GM12878 (cell line): ENCODE results near the gene MRPL46. TPM values are rescaled to one million over a fixed set of nuclear protein-coding genes. Genes with fewer than 3 reads are reported as not detected.
A peak's percentile ranks its signal among the peaks of the same experiment; 100 is the strongest.

ENCODE experiments used
- BRCA1 ChIP-seq: IDR thresholded peaks from 2 replicates; pipeline ENCODE4 v1.6.1; 2011; ENCODE audit warnings: low read depth, low read length, improper control_type of control experiment
- CHD1 ChIP-seq: IDR thresholded peaks from 2 replicates; pipeline ENCODE4 v1.6.1; 2012; ENCODE audit warnings: low read depth, low read length, improper control_type of control experiment
- SIX5 ChIP-seq: IDR thresholded peaks from 2 replicates; pipeline ENCODE4 v1.6.1; 2011; ENCODE audit warnings: mild to moderate bottlenecking, low read depth, low read length, moderate library complexity; ENCODE audit not compliant: severe bottlenecking
- SMC3 ChIP-seq: IDR thresholded peaks from 2 replicates; pipeline ENCODE4 v1.6.1; 2011; ENCODE audit warnings: low read length, improper control_type of control experiment, borderline replicate concordance
- STAT3 ChIP-seq: IDR thresholded peaks from 2 replicates; pipeline ENCODE4 v1.6.1; 2011; ENCODE audit warnings: low read depth, low read length, improper control_type of control experiment
- ZNF217 ChIP-seq: fragments of 450-650 bp; IDR thresholded peaks from 2 replicates; pipeline ENCODE4 v1.6.1; 2017; ENCODE audit warnings: antibody characterized with exemption, mild to moderate bottlenecking
- ZNF274 ChIP-seq: IDR thresholded peaks from one replicate; pipeline ENCODE4 v1.8.0; 2011; ENCODE audit not compliant: insufficient read length, insufficient read depth
- ZNF384 ChIP-seq: IDR thresholded peaks from 2 replicates; pipeline ENCODE4 v1.6.1; 2012; ENCODE audit warnings: low read depth, mild to moderate bottlenecking, low read length, improper control_type of control experiment, borderline replicate concordance
- ZNF622 ChIP-seq: fragments of 450-650 bp; IDR thresholded peaks from 2 replicates; pipeline ENCODE4 v1.6.1; 2017; ENCODE audit warnings: mild to moderate bottlenecking, inconsistent platforms
- polyA plus RNA-seq, 11 experiments: library from polyadenylated mRNA; depleted of rRNA in 4 of 11; unstranded in 6 of 11; stranded (reverse) in 5 of 11; fragments of >200 nt; fragmentation: Nextera tagmentation in 4 of 11; fragmentation: Illumina TruSeq in 1 of 11; extraction: Ambion mirVana in 4 of 11; extraction: Trizol in 1 of 11; gene quantifications; 1 replicate in 1 of 11; 2 replicates in 10 of 11; pipeline versions ENCODE4 v1.2.1 to v1.2.3, GENCODE V29; 2011 to 2016; ENCODE audit warnings: inconsistent platforms in 2 of 11, missing spikeins in 2 of 11, low read depth in 1 of 11
- total RNA-seq, 4 experiments: library from RNA; depleted of rRNA in 3 of 4; stranded (reverse); fragments of >200 nt in 3 of 4; fragmentation: Illumina TruSeq in 1 of 4; extraction: Trizol in 1 of 4; gene quantifications; 2 replicates each; pipeline versions ENCODE4 v1.2.1 to v1.2.3, GENCODE V29; 2013 to 2021
- TF ChIP-seq, protein P1 (sequence below): fragments of 450-650 bp; IDR thresholded peaks from 2 replicates; pipeline ENCODE4 v1.6.1; 2016; ENCODE audit warnings: mild to moderate bottlenecking, moderate library complexity, borderline replicate concordance
- TF ChIP-seq, protein P2 (sequence below): fragments of 150-350 bp; IDR thresholded peaks from 2 replicates; pipeline ENCODE4 v1.6.1; 2016; ENCODE audit warnings: low read depth, low read length
- TF ChIP-seq, protein P3 (sequence below): fragments of 450-650 bp; IDR thresholded peaks from 2 replicates; pipeline ENCODE4 v1.6.1; 2017; ENCODE audit warnings: low read depth, mild to moderate bottlenecking, moderate library complexity
- TF ChIP-seq, protein P4 (sequence below): fragments of 450-650 bp; IDR thresholded peaks from 2 replicates; pipeline ENCODE4 v1.6.1; 2017; ENCODE audit warnings: borderline replicate concordance

The MRPL46 gene
- total and polyA plus RNA-seq, 10 of the 15 experiments (the other 5 are each of a cell fraction or from before 2014, with no cell fraction given), result 37.4 to 96.7 (median 52.9) TPM

DNA sequence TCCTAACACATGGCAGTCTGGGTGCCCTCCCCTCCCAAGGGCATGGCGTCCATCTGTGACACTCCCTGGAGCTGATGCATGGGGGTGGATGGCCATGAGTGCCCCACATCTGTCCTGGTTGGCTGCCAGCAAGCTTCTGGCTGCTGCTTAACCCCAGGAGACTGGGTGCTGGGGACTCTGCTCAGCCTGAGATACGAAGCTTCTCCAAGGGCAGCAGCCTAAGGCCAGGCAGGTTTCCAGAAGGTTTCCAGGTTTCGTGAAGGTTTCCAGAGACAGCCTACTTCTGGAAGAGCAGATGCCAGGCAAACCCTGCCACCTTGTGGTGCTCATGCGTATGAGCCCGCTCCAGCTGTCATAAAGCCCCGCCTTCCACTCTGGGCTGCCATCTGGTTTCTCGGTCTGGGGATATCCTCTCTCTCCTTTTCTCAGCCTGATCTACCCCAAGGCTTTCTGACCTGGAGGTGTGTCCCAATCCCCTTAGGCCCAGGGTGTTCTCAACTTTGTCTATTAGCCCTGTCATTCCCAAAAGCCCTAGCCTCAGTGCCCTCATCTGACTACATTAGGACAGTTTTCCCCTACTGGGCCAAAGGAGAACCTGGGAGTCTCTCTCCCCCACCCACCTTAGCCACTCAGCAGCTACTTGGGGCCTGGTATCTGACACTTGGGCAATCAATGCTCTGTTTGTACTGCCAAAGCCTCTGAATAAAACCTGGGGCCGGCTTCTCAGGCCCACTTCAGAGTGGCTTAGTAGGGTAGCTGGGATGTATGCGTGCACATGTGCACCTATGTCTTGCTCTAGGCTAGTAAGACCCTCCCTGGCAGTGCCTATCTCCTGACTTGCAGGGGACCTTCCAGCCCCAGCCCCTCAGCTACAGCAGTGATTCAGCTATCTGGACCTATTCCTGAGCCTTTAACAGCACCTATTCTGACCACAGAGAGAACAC, 12.0 kb downstream of the MRPL46 start (continued):
- TF ChIP-seq, protein P1, sequence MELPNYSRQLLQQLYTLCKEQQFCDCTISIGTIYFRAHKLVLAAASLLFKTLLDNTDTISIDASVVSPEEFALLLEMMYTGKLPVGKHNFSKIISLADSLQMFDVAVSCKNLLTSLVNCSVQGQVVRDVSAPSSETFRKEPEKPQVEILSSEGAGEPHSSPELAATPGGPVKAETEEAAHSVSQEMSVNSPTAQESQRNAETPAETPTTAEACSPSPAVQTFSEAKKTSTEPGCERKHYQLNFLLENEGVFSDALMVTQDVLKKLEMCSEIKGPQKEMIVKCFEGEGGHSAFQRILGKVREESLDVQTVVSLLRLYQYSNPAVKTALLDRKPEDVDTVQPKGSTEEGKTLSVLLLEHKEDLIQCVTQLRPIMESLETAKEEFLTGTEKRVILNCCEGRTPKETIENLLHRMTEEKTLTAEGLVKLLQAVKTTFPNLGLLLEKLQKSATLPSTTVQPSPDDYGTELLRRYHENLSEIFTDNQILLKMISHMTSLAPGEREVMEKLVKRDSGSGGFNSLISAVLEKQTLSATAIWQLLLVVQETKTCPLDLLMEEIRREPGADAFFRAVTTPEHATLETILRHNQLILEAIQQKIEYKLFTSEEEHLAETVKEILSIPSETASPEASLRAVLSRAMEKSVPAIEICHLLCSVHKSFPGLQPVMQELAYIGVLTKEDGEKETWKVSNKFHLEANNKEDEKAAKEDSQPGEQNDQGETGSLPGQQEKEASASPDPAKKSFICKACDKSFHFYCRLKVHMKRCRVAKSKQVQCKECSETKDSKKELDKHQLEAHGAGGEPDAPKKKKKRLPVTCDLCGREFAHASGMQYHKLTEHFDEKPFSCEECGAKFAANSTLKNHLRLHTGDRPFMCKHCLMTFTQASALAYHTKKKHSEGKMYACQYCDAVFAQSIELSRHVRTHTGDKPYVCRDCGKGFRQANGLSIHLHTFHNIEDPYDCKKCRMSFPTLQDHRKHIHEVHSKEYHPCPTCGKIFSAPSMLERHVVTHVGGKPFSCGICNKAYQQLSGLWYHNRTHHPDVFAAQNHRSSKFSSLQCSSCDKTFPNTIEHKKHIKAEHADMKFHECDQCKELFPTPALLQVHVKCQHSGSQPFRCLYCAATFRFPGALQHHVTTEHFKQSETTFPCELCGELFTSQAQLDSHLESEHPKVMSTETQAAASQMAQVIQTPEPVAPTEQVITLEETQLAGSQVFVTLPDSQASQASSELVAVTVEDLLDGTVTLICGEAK, result no peak
- TF ChIP-seq, protein P2, sequence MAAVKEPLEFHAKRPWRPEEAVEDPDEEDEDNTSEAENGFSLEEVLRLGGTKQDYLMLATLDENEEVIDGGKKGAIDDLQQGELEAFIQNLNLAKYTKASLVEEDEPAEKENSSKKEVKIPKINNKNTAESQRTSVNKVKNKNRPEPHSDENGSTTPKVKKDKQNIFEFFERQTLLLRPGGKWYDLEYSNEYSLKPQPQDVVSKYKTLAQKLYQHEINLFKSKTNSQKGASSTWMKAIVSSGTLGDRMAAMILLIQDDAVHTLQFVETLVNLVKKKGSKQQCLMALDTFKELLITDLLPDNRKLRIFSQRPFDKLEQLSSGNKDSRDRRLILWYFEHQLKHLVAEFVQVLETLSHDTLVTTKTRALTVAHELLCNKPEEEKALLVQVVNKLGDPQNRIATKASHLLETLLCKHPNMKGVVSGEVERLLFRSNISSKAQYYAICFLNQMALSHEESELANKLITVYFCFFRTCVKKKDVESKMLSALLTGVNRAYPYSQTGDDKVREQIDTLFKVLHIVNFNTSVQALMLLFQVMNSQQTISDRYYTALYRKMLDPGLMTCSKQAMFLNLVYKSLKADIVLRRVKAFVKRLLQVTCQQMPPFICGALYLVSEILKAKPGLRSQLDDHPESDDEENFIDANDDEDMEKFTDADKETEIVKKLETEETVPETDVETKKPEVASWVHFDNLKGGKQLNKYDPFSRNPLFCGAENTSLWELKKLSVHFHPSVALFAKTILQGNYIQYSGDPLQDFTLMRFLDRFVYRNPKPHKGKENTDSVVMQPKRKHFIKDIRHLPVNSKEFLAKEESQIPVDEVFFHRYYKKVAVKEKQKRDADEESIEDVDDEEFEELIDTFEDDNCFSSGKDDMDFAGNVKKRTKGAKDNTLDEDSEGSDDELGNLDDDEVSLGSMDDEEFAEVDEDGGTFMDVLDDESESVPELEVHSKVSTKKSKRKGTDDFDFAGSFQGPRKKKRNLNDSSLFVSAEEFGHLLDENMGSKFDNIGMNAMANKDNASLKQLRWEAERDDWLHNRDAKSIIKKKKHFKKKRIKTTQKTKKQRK, result no peak
- TF ChIP-seq ZNF622 (no peak), SIX5 (no peak), SMC3 (peak; percentile 13; the same call in 1 of the 2 replicates), ZNF384 (no peak), ZNF274 (no peak), BRCA1 (no peak), CHD1 (no peak), ZNF217 (no peak), STAT3 (no peak)
- TF ChIP-seq, protein P3, sequence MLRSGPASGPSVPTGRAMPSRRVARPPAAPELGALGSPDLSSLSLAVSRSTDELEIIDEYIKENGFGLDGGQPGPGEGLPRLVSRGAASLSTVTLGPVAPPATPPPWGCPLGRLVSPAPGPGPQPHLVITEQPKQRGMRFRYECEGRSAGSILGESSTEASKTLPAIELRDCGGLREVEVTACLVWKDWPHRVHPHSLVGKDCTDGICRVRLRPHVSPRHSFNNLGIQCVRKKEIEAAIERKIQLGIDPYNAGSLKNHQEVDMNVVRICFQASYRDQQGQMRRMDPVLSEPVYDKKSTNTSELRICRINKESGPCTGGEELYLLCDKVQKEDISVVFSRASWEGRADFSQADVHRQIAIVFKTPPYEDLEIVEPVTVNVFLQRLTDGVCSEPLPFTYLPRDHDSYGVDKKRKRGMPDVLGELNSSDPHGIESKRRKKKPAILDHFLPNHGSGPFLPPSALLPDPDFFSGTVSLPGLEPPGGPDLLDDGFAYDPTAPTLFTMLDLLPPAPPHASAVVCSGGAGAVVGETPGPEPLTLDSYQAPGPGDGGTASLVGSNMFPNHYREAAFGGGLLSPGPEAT, result no peak
- TF ChIP-seq, protein P4, sequence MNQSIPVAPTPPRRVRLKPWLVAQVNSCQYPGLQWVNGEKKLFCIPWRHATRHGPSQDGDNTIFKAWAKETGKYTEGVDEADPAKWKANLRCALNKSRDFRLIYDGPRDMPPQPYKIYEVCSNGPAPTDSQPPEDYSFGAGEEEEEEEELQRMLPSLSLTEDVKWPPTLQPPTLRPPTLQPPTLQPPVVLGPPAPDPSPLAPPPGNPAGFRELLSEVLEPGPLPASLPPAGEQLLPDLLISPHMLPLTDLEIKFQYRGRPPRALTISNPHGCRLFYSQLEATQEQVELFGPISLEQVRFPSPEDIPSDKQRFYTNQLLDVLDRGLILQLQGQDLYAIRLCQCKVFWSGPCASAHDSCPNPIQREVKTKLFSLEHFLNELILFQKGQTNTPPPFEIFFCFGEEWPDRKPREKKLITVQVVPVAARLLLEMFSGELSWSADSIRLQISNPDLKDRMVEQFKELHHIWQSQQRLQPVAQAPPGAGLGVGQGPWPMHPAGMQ, result no peak
